H9 (cell line): ENCODE data around the gene CCDC60. TPM values are rescaled to one million over a fixed set of nuclear protein-coding genes. Genes with fewer than 3 reads are reported as not detected.

Source experiments
- DNase-seq: peaks from one replicate; pipeline ENCODE4 v3.0.0-alpha.2; 2017
- H2AFZ ChIP-seq: one replicate; pipeline ENCODE4 v1.6.1; 2013; ENCODE audit warnings: mild to moderate bottlenecking, low read length, control low read depth, moderate library complexity
- H2AK5ac ChIP-seq: 2 replicates; pipeline ENCODE4 v1.6.1; 2013; ENCODE audit warnings: low read length, control low read depth, mixed read lengths; ENCODE audit not compliant: insufficient read length
- H2BK120ac ChIP-seq: one replicate; pipeline ENCODE4 v1.6.1; 2013; ENCODE audit warnings: low read depth, mild to moderate bottlenecking, low read length, control low read depth, inconsistent platforms; ENCODE audit not compliant: poor library complexity, severe bottlenecking
- H2BK12ac ChIP-seq: 2 replicates; pipeline ENCODE4 v1.6.1; 2013; ENCODE audit warnings: low read length, control low read depth, mixed read lengths, low read depth; ENCODE audit not compliant: insufficient read length
- H2BK15ac ChIP-seq: 2 replicates; pipeline ENCODE4 v1.6.1; 2013; ENCODE audit warnings: low read depth, low read length, control low read depth
- H2BK20ac ChIP-seq: one replicate; pipeline ENCODE4 v1.6.1; 2013; ENCODE audit warnings: low read depth, mild to moderate bottlenecking, low read length, control low read depth, inconsistent platforms; ENCODE audit not compliant: poor library complexity, severe bottlenecking
- H2BK5ac ChIP-seq: 2 replicates; pipeline ENCODE4 v1.6.1; 2013; ENCODE audit warnings: low read length, control low read depth, mixed read lengths; ENCODE audit not compliant: insufficient read length
- H3K14ac ChIP-seq: 2 replicates; pipeline ENCODE4 v1.6.1; 2013; ENCODE audit warnings: low read length, control low read depth; ENCODE audit not compliant: insufficient read depth
- H3K18ac ChIP-seq: 2 replicates; pipeline ENCODE4 v1.6.1; 2013; ENCODE audit warnings: low read depth, mild to moderate bottlenecking, mixed read lengths, low read length, control low read depth; ENCODE audit not compliant: insufficient read length
- H3K23ac ChIP-seq: 2 replicates; pipeline ENCODE4 v1.6.1; 2013; ENCODE audit warnings: low read length, control low read depth, mixed read lengths, low read depth; ENCODE audit not compliant: insufficient read length
- H3K23me2 ChIP-seq: 2 replicates; pipeline ENCODE4 v1.6.1; 2013; ENCODE audit warnings: low read depth, mild to moderate bottlenecking, mixed read lengths, low read length, control low read depth; ENCODE audit not compliant: insufficient read length, poor library complexity, severe bottlenecking
- H3K27ac ChIP-seq: 2 replicates; pipeline ENCODE4 v1.5.1; 2013; ENCODE audit warnings: low read length, control low read depth, mixed read lengths, low read depth; ENCODE audit not compliant: insufficient read length
- H3K27me3 ChIP-seq: 2 replicates; pipeline ENCODE4 v1.6.1; 2013; ENCODE audit warnings: low read length, control low read depth, inconsistent platforms; ENCODE audit not compliant: insufficient read depth
- H3K4ac ChIP-seq: 2 replicates; pipeline ENCODE4 v1.6.1; 2013; ENCODE audit warnings: low read depth, mild to moderate bottlenecking, control low read depth, inconsistent platforms, low read length, moderate library complexity
- H3K4me1 ChIP-seq: 2 replicates; pipeline ENCODE4 v1.6.1; 2013; ENCODE audit warnings: low read length, control low read depth, inconsistent platforms; ENCODE audit not compliant: insufficient read depth
- H3K4me2 ChIP-seq: 2 replicates; pipeline ENCODE4 v1.6.1; 2013; ENCODE audit warnings: low read length, control low read depth, mixed read lengths; ENCODE audit not compliant: insufficient read length, insufficient read depth
- H3K56ac ChIP-seq: 2 replicates; pipeline ENCODE4 v1.6.1; 2013; ENCODE audit warnings: low read depth, mild to moderate bottlenecking, mixed read lengths, low read length, control low read depth; ENCODE audit not compliant: insufficient read length
- H3K79me1 ChIP-seq: 2 replicates; pipeline ENCODE4 v1.6.1; 2013; ENCODE audit warnings: low read depth, mild to moderate bottlenecking, moderate library complexity, low read length, control low read depth, inconsistent platforms; ENCODE audit not compliant: insufficient read depth, poor library complexity, severe bottlenecking
- H3K79me2 ChIP-seq: 2 replicates; pipeline ENCODE4 v1.6.1; 2013; ENCODE audit warnings: low read length, control low read depth, inconsistent platforms; ENCODE audit not compliant: insufficient read depth
- H3K9ac ChIP-seq: 2 replicates; pipeline ENCODE4 v1.6.1; 2013; ENCODE audit warnings: low read length, control low read depth, mixed read lengths; ENCODE audit not compliant: insufficient read length; ENCODE audit errors: extremely low read depth
- H3K9me3 ChIP-seq: one replicate; pipeline ENCODE4 v1.6.1; 2013; ENCODE audit warnings: low read depth, low read length, inconsistent platforms; ENCODE audit not compliant: control insufficient read depth
- H3T11ph ChIP-seq: one replicate; pipeline ENCODE4 v1.6.1; 2013; ENCODE audit warnings: mild to moderate bottlenecking, low read length, control low read depth, inconsistent platforms
- H4K20me1 ChIP-seq: one replicate; pipeline ENCODE4 v1.6.1; 2013; ENCODE audit not compliant: control insufficient read depth, insufficient read length, insufficient read depth
- H4K5ac ChIP-seq: 2 replicates; pipeline ENCODE4 v1.6.1; 2013; ENCODE audit warnings: low read depth, mild to moderate bottlenecking, mixed read lengths, low read length, control low read depth; ENCODE audit not compliant: insufficient read length
- H4K8ac ChIP-seq: replicated peaks from 2 replicates; pipeline ENCODE4 v1.6.1; 2013; ENCODE audit warnings: low read length, control low read depth, mixed read lengths, low read depth; ENCODE audit not compliant: insufficient read length
- H4K91ac ChIP-seq: 2 replicates; pipeline ENCODE4 v1.6.1; 2013; ENCODE audit warnings: low read depth, mild to moderate bottlenecking, moderate library complexity, mixed read lengths, low read length, control low read depth; ENCODE audit not compliant: insufficient read length
- H3K27ac Mint-ChIP-seq, 3 experiments: 2 replicates in 2 of 3; 3 replicates in 1 of 3; pipeline ENCODE4 v1.8.0; 2020 to 2021; ENCODE audit warnings: mixed read lengths in 3 of 3, mild to moderate bottlenecking in 1 of 3, moderate library complexity in 1 of 3
- H3K27me3 Mint-ChIP-seq: 2 replicates; pipeline ENCODE4 v1.8.0; 2021; ENCODE audit warnings: low read depth, mild to moderate bottlenecking, moderate library complexity, mixed read lengths
- H3K36me3 Mint-ChIP-seq, 3 experiments: 2 replicates in 2 of 3; 3 replicates in 1 of 3; pipeline ENCODE4 v1.8.0; 2020 to 2021; ENCODE audit warnings: low read depth in 3 of 3, mixed read lengths in 3 of 3; ENCODE audit not compliant: insufficient read depth in 1 of 3
- H3K4me1 Mint-ChIP-seq, 2 experiments: 2 replicates each; pipeline ENCODE4 v1.8.0; 2020; ENCODE audit warnings: mixed read lengths in 2 of 2
- H3K4me3 Mint-ChIP-seq, 2 experiments: 2 replicates in 1 of 2; 3 replicates in 1 of 2; pipeline ENCODE4 v1.8.0; 2020 to 2021; ENCODE audit warnings: mild to moderate bottlenecking in 2 of 2, mixed read lengths in 2 of 2, moderate library complexity in 1 of 2
- H3K9me3 Mint-ChIP-seq, 2 experiments: 2 replicates in 1 of 2; 3 replicates in 1 of 2; pipeline ENCODE4 v1.8.0; 2020; ENCODE audit warnings: mild to moderate bottlenecking in 2 of 2, mixed read lengths in 2 of 2, moderate library complexity in 1 of 2
- CTCF ChIP-seq: fragments of 200-600 bp; sonication (generic); conservative IDR thresholded peaks from 3 replicates; pipeline ENCODE4 v1.8.0; 2021; ENCODE audit warnings: antibody characterized with exemption, mild to moderate bottlenecking
- total RNA-seq: library from RNA; stranded (reverse); gene quantifications from 2 replicates; pipeline ENCODE4 v1.2.1, GENCODE V29; 2021

Gene CCDC60
- total RNA-seq, 1 experiment from 2014 or later = 0.44 TPM

- peaks cover 11% of the 10 kb centered on the region for H3K4me1 ChIP-seq
- H3K9me3 Mint-ChIP-seq = peaks cover 0 to 3% of the 10 kb centered on the region in 2 experiments; a peak in 2 of 5 replicates
- H3K36me3 Mint-ChIP-seq = peaks cover 0 to 3% (median 0%) of the 10 kb centered on the region in 3 experiments; a peak in 1 of 7 replicates
These were observed 55.2 kb downstream of the CCDC60 start for GRCh38 chr12:119389687-119390086.

More at GRCh38 chr12:119389687-119390086, 55.2 kb downstream of the CCDC60 start:
- Histone ChIP-seq H3K56ac (no peak overlapping the region), H3K23ac (no peak overlapping the region), H3K79me2 (no peaks in the 10 kb centered on the region), H2AFZ (no peak overlapping the region), H2BK120ac (no peak overlapping the region), H3K4ac (no peak overlapping the region), H4K8ac (no peak overlapping the region), H3K9me3 (no peaks in the 10 kb centered on the region), H2BK5ac (no peak overlapping the region), H2AK5ac (no peak overlapping the region), H3K79me1 (no peaks in the 10 kb centered on the region), H4K20me1 (no peaks in the 10 kb centered on the region), H3K27ac (no peak overlapping the region), H3K14ac (no peak overlapping the region), H3T11ph (no peak overlapping the region), H2BK15ac (no peak overlapping the region), H4K91ac (no peak overlapping the region), H3K23me2 (no peaks in the 10 kb centered on the region), H4K5ac (no peak overlapping the region), H2BK20ac (no peak overlapping the region), H2BK12ac (no peak overlapping the region), H3K9ac (no peak overlapping the region), H3K4me2 (no peak overlapping the region), H3K27me3 (no peaks in the 10 kb centered on the region), H3K18ac (no peak overlapping the region)
- H3K27ac Mint-ChIP-seq = no peak overlapping the region
- TF ChIP-seq CTCF = no peak
- DNase-seq = no peak
- H3K4me1 Mint-ChIP-seq = peaks cover 45 to 48% of the 10 kb centered on the region in 2 experiments
- H3K4me3 Mint-ChIP-seq = no peak overlapping the region; a peak in 1 of 5 replicates
- peaks cover 3% of the 10 kb centered on the region for H3K27me3 Mint-ChIP-seq
